Caco-2 (cell line): ENCODE results near the gene TRIM2. TPM values are rescaled to one million over a fixed set of nuclear protein-coding genes. Genes with fewer than 3 reads are reported as not detected.

Source experiments
- BruUV-seq: library from RNA; stranded (reverse); fragments of 400-500 nt; replicated peaks from 2 replicates; lab custom pipeline; 2021; lab: Mats Ljungman, UMichigan
- CTCF ChIA-PET: fragments of 300-600 bp; sonication (Branson Sonifier 250); formaldehyde crosslinking; loops from one replicate; lab custom pipeline; 2022; ENCODE audit warnings: antibody characterized with exemption; lab: Charles Lee
- POLR2A ChIA-PET: fragments of 300-600 bp; sonication (Branson Sonifier 250); formaldehyde crosslinking; loops from one replicate; lab custom pipeline; 2022; ENCODE audit warnings: antibody characterized with exemption; lab: Charles Lee
- DNase-seq, 2 experiments: peaks; one replicate each; pipeline versions ENCODE4 v3.0.0 to v3.0.0-alpha.2; 2020 to 2022
- H3K27me3 ChIP-seq: replicated peaks from 2 replicates; pipeline ENCODE4 v1.6.0; 2011; ENCODE audit warnings: low read length; ENCODE audit not compliant: control insufficient read depth, insufficient read depth
- H3K36me3 ChIP-seq: 2 replicates; pipeline ENCODE4 v1.5.1; 2011; ENCODE audit warnings: low read length; ENCODE audit not compliant: control insufficient read depth, insufficient read depth
- H3K4me1 ChIP-seq: fragments of 250-450 bp; sonication (Bioruptor Pico); 2 replicates; pipeline ENCODE4 v1.5.1; 2020; ENCODE audit warnings: mild to moderate bottlenecking
- H3K4me3 ChIP-seq: 2 replicates; pipeline ENCODE4 v1.5.1; 2011; ENCODE audit warnings: low read depth, mild to moderate bottlenecking, control low read depth, low read length
- H3K9me3 ChIP-seq: fragments of 250-450 bp; sonication (Bioruptor Pico); 2 replicates; pipeline ENCODE4 v1.5.1; 2020; ENCODE audit warnings: mild to moderate bottlenecking, moderate library complexity
- H3K27ac Mint-ChIP-seq: one replicate; pipeline ENCODE4 v1.8.0; 2022; ENCODE audit warnings: mixed read lengths; ENCODE audit not compliant: unreplicated experiment
- H3K27me3 Mint-ChIP-seq: one replicate; pipeline ENCODE4 v1.8.0; 2022; ENCODE audit warnings: mixed read lengths; ENCODE audit not compliant: insufficient read depth, unreplicated experiment
- H3K36me3 Mint-ChIP-seq: one replicate; pipeline ENCODE4 v1.8.0; 2022; ENCODE audit warnings: mild to moderate bottlenecking, mixed read lengths; ENCODE audit not compliant: insufficient read depth, unreplicated experiment
- H3K4me1 Mint-ChIP-seq: one replicate; pipeline ENCODE4 v1.8.0; 2022; ENCODE audit warnings: low read depth, mixed read lengths; ENCODE audit not compliant: unreplicated experiment
- H3K4me3 Mint-ChIP-seq: one replicate; pipeline ENCODE4 v1.8.0; 2022; ENCODE audit warnings: mild to moderate bottlenecking, moderate library complexity, mixed read lengths; ENCODE audit not compliant: unreplicated experiment
- H3K9me3 Mint-ChIP-seq: one replicate; pipeline ENCODE4 v1.8.0; 2022; ENCODE audit warnings: mixed read lengths; ENCODE audit not compliant: unreplicated experiment
- CTCF ChIP-seq, 2 experiments: fragments of 200-600 bp in 1 of 2; IDR thresholded peaks; 1 replicate in 1 of 2; 2 replicates in 1 of 2; pipeline versions ENCODE4 v1.5.1 to v1.8.0; 2011 to 2022; ENCODE audit warnings: antibody characterized with exemption in 1 of 2, control low read depth in 1 of 2, inconsistent platforms in 1 of 2, low read depth in 1 of 2, low read length in 1 of 2, mild to moderate bottlenecking in 1 of 2, moderate library complexity in 1 of 2; ENCODE audit not compliant: insufficient read depth in 1 of 2, severe bottlenecking in 1 of 2, unreplicated experiment in 1 of 2
- intact Hi-C: fragments of 100-400 bp; cut with micrococcal nuclease; formaldehyde crosslinking; loops from one replicate; pipeline ENCODE4 v1.10.0; 2022; ENCODE audit not compliant: unreplicated experiment
- total RNA-seq: library from RNA; stranded (reverse); gene quantifications from 2 replicates; pipeline ENCODE4 v1.2.3, GENCODE V29; 2022

Gene TRIM2
- total RNA-seq, 1 experiment from 2014 or later = 62.3 TPM

GRCh38 chr4:153174821-153175567 is 29.2 kb upstream of the TRIM2 start:
- H3K4me1 Mint-ChIP-seq = no peaks in the 10 kb centered on the region
- ChIA-PET POLR2A (no interaction called here), CTCF (no interaction called here)
- TF ChIP-seq CTCF (IDR thresholded peaks at IDR 0.05; ENCODE audit: insufficient read depth in 1 of 2, low read depth in 1 of 2, low read length in 1 of 2, severe bottlenecking in 1 of 2, unreplicated experiment in 1 of 2) = no peak
- H3K36me3 Mint-ChIP-seq = peaks cover 5% of the 10 kb centered on the region
- BruUV-seq = no TSS peak
- no peaks in the 10 kb centered on the region for H3K27me3 ChIP-seq
- H3K36me3 ChIP-seq = no peaks in the 10 kb centered on the region
- intact Hi-C loops = no loop called here
- DNase-seq = no peak
- H3K9me3 ChIP-seq = no peaks in the 10 kb centered on the region
- H3K9me3 Mint-ChIP-seq = no peaks in the 10 kb centered on the region
- H3K27me3 Mint-ChIP-seq = no peaks in the 10 kb centered on the region
- H3K27ac Mint-ChIP-seq = no peak overlapping the region
- no peaks in the 10 kb centered on the region for H3K4me1 ChIP-seq
- no peak overlapping the region for H3K4me3 Mint-ChIP-seq
- H3K4me3 ChIP-seq = no peak overlapping the region

- no peaks in the 10 kb centered on the region for H3K27me3 Mint-ChIP-seq
- no peaks in the 10 kb centered on the region for H3K4me1 Mint-ChIP-seq
- no peaks in the 10 kb centered on the region for H3K9me3 ChIP-seq
- H3K4me3 ChIP-seq = no peak overlapping the region
- no peaks in the 10 kb centered on the region for H3K36me3 ChIP-seq
- H3K27ac Mint-ChIP-seq = no peak overlapping the region
- ChIA-PET CTCF (no interaction called here), POLR2A (no interaction called here)
- no peaks in the 10 kb centered on the region for H3K9me3 Mint-ChIP-seq
- peaks cover 5% of the 10 kb centered on the region for H3K36me3 Mint-ChIP-seq
- H3K27me3 ChIP-seq = no peaks in the 10 kb centered on the region
- intact Hi-C loops = no loop called here
- no TSS peak for BruUV-seq
- no peaks in the 10 kb centered on the region for H3K4me1 ChIP-seq
- DNase-seq = no peak
- H3K4me3 Mint-ChIP-seq = no peak overlapping the region
- no peak for TF ChIP-seq CTCF (IDR thresholded peaks at IDR 0.05; ENCODE audit: insufficient read depth in 1 of 2, low read depth in 1 of 2, low read length in 1 of 2, severe bottlenecking in 1 of 2, unreplicated experiment in 1 of 2)
Observed at GRCh38 chr4:153176938-153177337, 27.3 kb upstream of the TRIM2 start.

- POLR2A ChIA-PET = no interaction called here
- no peak for DNase-seq
Observed at GRCh38 chr4:153177841-153178240, 26.4 kb upstream of the TRIM2 start.

More at GRCh38 chr4:153177841-153178240, 26.4 kb upstream of the TRIM2 start:
- Mint-ChIP-seq H3K9me3 (no peaks in the 10 kb centered on the region), H3K27me3 (no peaks in the 10 kb centered on the region), H3K4me1 (no peaks in the 10 kb centered on the region), H3K27ac (no peak overlapping the region), H3K36me3 (peaks cover 5% of the 10 kb centered on the region), H3K4me3 (no peak overlapping the region)
- BruUV-seq = no TSS peak
- Histone ChIP-seq H3K4me3 (no peak overlapping the region), H3K4me1 (no peaks in the 10 kb centered on the region), H3K36me3 (no peaks in the 10 kb centered on the region), H3K27me3 (no peaks in the 10 kb centered on the region), H3K9me3 (no peaks in the 10 kb centered on the region)
- CTCF ChIA-PET = no interaction called here
- intact Hi-C loops = no loop called here
- TF ChIP-seq CTCF (IDR thresholded peaks at IDR 0.05; ENCODE audit: insufficient read depth in 1 of 2, low read depth in 1 of 2, low read length in 1 of 2, severe bottlenecking in 1 of 2, unreplicated experiment in 1 of 2) = no peak
